Measurements from ENCODE around the gene PGRMC1.

The PGRMC1 gene

DNA sequence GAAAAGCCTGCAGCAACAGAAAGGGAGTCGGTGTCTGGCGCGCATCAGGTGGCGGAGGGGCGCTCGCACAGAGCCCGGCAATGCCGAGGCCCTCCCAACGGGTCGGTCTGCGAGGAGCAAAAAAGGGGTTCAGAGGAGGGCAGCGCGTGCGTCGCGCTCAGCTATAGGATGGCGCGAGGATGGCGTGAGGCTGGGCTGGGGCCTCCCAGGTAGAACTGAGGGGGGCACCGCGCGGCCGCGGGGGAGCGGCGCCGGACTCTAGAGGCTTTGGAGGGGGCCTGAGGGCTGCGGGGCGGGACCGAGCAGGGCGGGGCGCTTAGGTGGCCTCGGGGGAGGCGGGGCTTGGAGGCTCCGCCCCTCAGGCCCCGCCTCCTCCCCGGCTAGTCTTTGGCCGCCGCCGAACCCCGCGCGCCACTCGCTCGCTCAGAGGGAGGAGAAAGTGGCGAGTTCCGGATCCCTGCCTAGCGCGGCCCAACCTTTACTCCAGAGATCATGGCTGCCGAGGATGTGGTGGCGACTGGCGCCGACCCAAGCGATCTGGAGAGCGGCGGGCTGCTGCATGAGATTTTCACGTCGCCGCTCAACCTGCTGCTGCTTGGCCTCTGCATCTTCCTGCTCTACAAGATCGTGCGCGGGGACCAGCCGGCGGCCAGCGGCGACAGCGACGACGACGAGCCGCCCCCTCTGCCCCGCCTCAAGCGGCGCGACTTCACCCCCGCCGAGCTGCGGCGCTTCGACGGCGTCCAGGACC is at the start of gene PGRMC1:
TSS of gene PGRMC1 (plus strand) at position 414 of the 751 bp plus-strand sequence. CDS start at position 493, 79 bp downstream.
- peak; percentile 87 for ATAC-seq
- TF ChIP-seq, protein P1, sequence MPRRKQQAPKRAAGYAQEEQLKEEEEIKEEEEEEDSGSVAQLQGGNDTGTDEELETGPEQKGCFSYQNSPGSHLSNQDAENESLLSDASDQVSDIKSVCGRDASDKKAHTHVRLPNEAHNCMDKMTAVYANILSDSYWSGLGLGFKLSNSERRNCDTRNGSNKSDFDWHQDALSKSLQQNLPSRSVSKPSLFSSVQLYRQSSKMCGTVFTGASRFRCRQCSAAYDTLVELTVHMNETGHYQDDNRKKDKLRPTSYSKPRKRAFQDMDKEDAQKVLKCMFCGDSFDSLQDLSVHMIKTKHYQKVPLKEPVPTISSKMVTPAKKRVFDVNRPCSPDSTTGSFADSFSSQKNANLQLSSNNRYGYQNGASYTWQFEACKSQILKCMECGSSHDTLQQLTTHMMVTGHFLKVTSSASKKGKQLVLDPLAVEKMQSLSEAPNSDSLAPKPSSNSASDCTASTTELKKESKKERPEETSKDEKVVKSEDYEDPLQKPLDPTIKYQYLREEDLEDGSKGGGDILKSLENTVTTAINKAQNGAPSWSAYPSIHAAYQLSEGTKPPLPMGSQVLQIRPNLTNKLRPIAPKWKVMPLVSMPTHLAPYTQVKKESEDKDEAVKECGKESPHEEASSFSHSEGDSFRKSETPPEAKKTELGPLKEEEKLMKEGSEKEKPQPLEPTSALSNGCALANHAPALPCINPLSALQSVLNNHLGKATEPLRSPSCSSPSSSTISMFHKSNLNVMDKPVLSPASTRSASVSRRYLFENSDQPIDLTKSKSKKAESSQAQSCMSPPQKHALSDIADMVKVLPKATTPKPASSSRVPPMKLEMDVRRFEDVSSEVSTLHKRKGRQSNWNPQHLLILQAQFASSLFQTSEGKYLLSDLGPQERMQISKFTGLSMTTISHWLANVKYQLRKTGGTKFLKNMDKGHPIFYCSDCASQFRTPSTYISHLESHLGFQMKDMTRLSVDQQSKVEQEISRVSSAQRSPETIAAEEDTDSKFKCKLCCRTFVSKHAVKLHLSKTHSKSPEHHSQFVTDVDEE (CRISPR knock-in tag; IDR thresholded peaks at IDR 0.05) = no peak
- TF ChIP-seq SNAI2 (CRISPR knock-in tag; IDR thresholded peaks at IDR 0.05) (no peak), ZFP3 (CRISPR knock-in tag; IDR thresholded peaks at IDR 0.05) (no peak), RARB (CRISPR knock-in tag; IDR thresholded peaks at IDR 0.05) (no peak), PPARA (CRISPR knock-in tag; IDR thresholded peaks at IDR 0.05; ENCODE audit: borderline replicate concordance) (no peak), CSDC2 (CRISPR knock-in tag; IDR thresholded peaks at IDR 0.05) (no peak), BACH2 (CRISPR knock-in tag; IDR thresholded peaks at IDR 0.05; ENCODE audit: borderline replicate concordance) (no peak), TOX (CRISPR knock-in tag; IDR thresholded peaks at IDR 0.05; ENCODE audit: borderline replicate concordance) (no peak), ISL1 (CRISPR knock-in tag; IDR thresholded peaks at IDR 0.05) (no peak), TCF4 (CRISPR knock-in tag; IDR thresholded peaks at IDR 0.05; ENCODE audit: borderline replicate concordance) (no peak)
- TF ChIP-seq, protein P2, sequence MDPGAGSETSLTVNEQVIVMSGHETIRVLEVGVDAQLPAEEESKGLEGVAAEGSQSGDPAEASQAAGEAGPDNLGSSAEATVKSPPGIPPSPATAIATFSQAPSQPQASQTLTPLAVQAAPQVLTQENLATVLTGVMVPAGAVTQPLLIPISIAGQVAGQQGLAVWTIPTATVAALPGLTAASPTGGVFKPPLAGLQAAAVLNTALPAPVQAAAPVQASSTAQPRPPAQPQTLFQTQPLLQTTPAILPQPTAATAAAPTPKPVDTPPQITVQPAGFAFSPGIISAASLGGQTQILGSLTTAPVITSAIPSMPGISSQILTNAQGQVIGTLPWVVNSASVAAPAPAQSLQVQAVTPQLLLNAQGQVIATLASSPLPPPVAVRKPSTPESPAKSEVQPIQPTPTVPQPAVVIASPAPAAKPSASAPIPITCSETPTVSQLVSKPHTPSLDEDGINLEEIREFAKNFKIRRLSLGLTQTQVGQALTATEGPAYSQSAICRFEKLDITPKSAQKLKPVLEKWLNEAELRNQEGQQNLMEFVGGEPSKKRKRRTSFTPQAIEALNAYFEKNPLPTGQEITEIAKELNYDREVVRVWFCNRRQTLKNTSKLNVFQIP (CRISPR knock-in tag; IDR thresholded peaks at IDR 0.05; ENCODE audit: borderline replicate concordance, low read depth) = no peak
- TF ChIP-seq, protein P3, sequence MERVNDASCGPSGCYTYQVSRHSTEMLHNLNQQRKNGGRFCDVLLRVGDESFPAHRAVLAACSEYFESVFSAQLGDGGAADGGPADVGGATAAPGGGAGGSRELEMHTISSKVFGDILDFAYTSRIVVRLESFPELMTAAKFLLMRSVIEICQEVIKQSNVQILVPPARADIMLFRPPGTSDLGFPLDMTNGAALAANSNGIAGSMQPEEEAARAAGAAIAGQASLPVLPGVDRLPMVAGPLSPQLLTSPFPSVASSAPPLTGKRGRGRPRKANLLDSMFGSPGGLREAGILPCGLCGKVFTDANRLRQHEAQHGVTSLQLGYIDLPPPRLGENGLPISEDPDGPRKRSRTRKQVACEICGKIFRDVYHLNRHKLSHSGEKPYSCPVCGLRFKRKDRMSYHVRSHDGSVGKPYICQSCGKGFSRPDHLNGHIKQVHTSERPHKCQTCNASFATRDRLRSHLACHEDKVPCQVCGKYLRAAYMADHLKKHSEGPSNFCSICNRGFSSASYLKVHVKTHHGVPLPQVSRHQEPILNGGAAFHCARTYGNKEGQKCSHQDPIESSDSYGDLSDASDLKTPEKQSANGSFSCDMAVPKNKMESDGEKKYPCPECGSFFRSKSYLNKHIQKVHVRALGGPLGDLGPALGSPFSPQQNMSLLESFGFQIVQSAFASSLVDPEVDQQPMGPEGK (CRISPR knock-in tag; IDR thresholded peaks at IDR 0.05; ENCODE audit: borderline replicate concordance) = no peak
- TF ChIP-seq, protein P4, sequence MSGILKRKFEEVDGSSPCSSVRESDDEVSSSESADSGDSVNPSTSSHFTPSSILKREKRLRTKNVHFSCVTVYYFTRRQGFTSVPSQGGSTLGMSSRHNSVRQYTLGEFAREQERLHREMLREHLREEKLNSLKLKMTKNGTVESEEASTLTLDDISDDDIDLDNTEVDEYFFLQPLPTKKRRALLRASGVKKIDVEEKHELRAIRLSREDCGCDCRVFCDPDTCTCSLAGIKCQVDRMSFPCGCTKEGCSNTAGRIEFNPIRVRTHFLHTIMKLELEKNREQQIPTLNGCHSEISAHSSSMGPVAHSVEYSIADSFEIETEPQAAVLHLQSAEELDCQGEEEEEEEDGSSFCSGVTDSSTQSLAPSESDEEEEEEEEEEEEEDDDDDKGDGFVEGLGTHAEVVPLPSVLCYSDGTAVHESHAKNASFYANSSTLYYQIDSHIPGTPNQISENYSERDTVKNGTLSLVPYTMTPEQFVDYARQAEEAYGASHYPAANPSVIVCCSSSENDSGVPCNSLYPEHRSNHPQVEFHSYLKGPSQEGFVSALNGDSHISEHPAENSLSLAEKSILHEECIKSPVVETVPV (CRISPR knock-in tag; IDR thresholded peaks at IDR 0.05) = no peak

DNA sequence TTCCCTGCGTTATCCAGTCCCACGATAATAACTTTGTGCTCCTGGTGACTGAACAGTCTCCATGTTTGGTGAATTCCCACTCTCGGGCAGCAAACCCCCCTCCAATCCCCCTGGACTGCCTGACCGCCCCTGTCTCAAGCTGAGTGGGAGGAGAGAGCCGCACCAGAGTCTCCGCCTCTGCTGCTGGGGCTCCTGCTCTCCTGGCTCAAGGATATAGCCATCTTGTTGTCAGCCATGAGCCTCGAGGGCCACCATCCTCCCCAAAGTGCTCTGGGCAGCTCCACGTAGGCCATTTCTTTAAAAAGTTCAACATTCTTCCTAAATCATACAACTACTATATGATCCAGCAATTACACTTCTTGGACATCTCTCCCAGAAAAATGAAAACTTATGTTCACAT is 49.3 kb upstream of the PGRMC1 start:
- ATAC-seq = no peak; the same call in 2 of the 3 replicates
- no peak for TF ChIP-seq CSDC2 (CRISPR knock-in tag; IDR thresholded peaks at IDR 0.05)
- TF ChIP-seq TCF4 (CRISPR knock-in tag; IDR thresholded peaks at IDR 0.05; ENCODE audit: borderline replicate concordance) = no peak
- no peak for TF ChIP-seq OSR1 (CRISPR knock-in tag; IDR thresholded peaks at IDR 0.05)
- no peak for TF ChIP-seq ISL1 (CRISPR knock-in tag; IDR thresholded peaks at IDR 0.05)
- no peak for TF ChIP-seq ZNF565 (CRISPR knock-in tag; conservative IDR thresholded peaks at IDR 0.05; ENCODE audit: low read depth)
- TF ChIP-seq SNAI2 (CRISPR knock-in tag; IDR thresholded peaks at IDR 0.05) = no peak
- TF ChIP-seq, protein P4 (CRISPR knock-in tag; IDR thresholded peaks at IDR 0.05) = no peak
- TF ChIP-seq ZNF8 (CRISPR knock-in tag; IDR thresholded peaks at IDR 0.05) = no peak
- TF ChIP-seq, protein P3 (CRISPR knock-in tag; IDR thresholded peaks at IDR 0.05; ENCODE audit: borderline replicate concordance) = no peak
- TF ChIP-seq ARNTL (CRISPR knock-in tag; IDR thresholded peaks at IDR 0.05; ENCODE audit: borderline replicate concordance, low read depth) = no peak
- TF ChIP-seq RARB (CRISPR knock-in tag; IDR thresholded peaks at IDR 0.05) = no peak
- no peak for TF ChIP-seq BACH2 (CRISPR knock-in tag; IDR thresholded peaks at IDR 0.05; ENCODE audit: borderline replicate concordance)
- TF ChIP-seq, protein P1 (CRISPR knock-in tag; IDR thresholded peaks at IDR 0.05) = no peak
- TF ChIP-seq, protein P2 (CRISPR knock-in tag; IDR thresholded peaks at IDR 0.05; ENCODE audit: borderline replicate concordance, low read depth) = no peak
- no peak for TF ChIP-seq ESRRG (CRISPR knock-in tag; IDR thresholded peaks at IDR 0.05)
- TF ChIP-seq, protein P5, sequence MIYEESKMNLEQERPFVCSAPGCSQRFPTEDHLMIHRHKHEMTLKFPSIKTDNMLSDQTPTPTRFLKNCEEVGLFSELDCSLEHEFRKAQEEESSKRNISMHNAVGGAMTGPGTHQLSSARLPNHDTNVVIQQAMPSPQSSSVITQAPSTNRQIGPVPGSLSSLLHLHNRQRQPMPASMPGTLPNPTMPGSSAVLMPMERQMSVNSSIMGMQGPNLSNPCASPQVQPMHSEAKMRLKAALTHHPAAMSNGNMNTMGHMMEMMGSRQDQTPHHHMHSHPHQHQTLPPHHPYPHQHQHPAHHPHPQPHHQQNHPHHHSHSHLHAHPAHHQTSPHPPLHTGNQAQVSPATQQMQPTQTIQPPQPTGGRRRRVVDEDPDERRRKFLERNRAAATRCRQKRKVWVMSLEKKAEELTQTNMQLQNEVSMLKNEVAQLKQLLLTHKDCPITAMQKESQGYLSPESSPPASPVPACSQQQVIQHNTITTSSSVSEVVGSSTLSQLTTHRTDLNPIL (CRISPR knock-in tag; IDR thresholded peaks at IDR 0.05; ENCODE audit: low read depth) = no peak

Data from SK-N-SH treated with all-trans-retinoic acid at 6 μM for 48 hours (cell line).